Astrocyte of the spinal cord (primary cell): ENCODE data around the gene RING1.
A peak's percentile ranks its signal among the peaks of the same experiment; 100 is the strongest.

Experiments used
- DNase-seq: peaks from one replicate; pipeline ENCODE4 v3.0.0; 2011; ENCODE audit warnings: low read depth, low spot score
- H3K4me3 ChIP-seq: 2 replicates; pipeline ENCODE4 v1.5.1; 2011; ENCODE audit warnings: low read depth, mild to moderate bottlenecking, low read length, moderate library complexity
- CTCF ChIP-seq: IDR thresholded peaks from 2 replicates; pipeline ENCODE4 v1.5.1; 2012; ENCODE audit warnings: low read depth, mild to moderate bottlenecking, low read length, inconsistent platforms
- in situ Hi-C: cut with HindIII; loops from 2 replicates; pipeline ENCODE4 v1.10.0; 2017; ENCODE audit warnings: low sequenced_read_pairs

The RING1 gene

GRCh38 chr6:33172688-33173534 lies 35.4 kb upstream of the RING1 start:
- peak; percentile 69 for TF ChIP-seq CTCF
- H3K4me3 ChIP-seq: no peak overlapping the region
- peak; percentile 12 for DNase-seq
- in situ Hi-C loops: no loop called here

DNA sequence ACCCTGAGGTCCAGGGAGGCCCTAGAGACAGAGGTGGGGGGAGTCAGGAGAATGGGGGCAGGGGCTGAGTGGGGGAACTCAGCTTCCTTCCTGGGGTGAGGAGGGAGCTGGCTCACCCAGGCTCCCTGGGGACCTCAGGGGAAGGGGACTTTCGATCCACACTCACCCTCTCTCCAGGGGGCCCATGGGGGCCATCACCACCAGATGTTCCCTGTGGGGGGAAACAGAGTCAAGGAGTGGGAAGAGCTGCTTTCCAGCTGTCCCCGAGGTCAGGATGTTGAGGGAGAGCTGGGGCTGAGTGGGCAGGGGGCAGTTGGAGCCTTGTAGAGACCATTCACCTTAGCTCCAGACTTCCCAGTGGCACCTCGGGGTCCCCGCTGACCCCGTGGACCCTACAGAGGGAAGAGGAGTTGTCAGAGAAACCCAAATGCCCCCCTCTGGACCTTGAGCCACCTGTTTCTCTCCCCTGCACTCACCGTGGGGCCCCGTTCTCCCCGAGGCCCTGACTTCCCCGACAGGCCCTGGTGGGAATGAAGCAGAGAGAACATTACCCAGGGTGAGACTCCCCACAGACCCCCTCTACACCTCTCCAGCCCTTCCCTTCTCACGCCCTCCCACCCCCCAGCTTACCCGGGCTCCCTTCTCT lies 34.6 kb upstream of the RING1 start:
- no peak for DNase-seq
- H3K4me3 ChIP-seq: no peak overlapping the region
- no peak for TF ChIP-seq CTCF
- in situ Hi-C loops: no loop called here

DNA sequence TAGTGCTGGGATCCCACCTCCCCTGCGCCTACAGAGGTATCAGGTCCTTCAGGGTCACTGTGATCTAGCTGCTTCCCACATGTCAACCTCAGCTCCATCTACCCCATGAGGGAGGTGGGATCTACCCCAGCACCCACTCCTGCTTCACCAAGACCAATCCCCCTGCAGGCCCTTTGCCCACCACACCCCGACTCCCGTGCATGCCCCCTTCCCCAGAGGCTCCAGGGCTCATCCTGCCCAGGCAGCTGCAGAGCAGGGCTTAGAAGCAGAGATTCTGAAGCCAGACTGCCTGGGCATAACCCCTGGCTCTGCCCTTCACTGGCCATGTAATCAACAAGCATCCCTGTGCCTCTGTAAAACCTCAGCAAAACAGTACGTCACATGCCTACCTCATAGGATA lies 33.5 kb upstream of the RING1 start:
- no peak overlapping the region for H3K4me3 ChIP-seq
- no peak for TF ChIP-seq CTCF
- DNase-seq: no peak
- in situ Hi-C loops: no loop called here

DNA sequence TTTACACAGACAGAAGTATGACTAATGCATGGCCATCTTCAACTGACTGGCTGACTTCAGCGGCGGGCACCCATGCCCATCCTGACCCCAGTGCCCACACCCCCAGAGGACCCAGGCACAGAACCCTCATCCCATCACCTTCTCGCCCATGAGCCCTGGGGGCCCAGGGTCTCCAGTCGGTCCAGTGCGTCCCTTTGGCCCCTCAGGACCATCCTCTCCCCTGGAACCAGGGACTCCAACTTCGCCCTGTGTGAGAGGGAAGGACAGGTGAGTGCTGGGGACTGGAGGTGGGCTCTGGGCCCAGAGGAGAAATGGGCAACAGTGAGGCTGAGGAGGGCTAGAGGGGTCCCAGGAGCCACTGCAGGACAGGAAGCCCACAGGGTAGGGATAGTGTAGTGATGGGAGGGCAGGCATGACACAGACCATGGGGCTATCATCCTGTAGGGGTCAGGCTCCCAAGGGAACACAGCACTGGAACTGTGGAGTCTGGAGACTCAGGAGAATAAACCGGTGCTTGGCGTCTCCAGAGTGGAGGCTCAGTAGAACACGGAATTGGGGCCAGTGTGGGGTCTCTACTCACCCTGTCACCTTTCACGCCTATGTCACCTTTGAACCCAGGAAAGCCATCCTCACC lies 32.7 kb upstream of the RING1 start:
- in situ Hi-C loops: no loop called here
- peak; percentile 9 for TF ChIP-seq CTCF
- no peak for DNase-seq
- H3K4me3 ChIP-seq: no peak overlapping the region

GRCh38 chr6:33176906-33177305 lies 31.4 kb upstream of the RING1 start:
- TF ChIP-seq CTCF: no peak
- in situ Hi-C loops: no loop called here
- no peak for DNase-seq
- no peak overlapping the region for H3K4me3 ChIP-seq

- in situ Hi-C loops: no loop called here
- no peak for TF ChIP-seq CTCF
- no peak overlapping the region for H3K4me3 ChIP-seq
- no peak for DNase-seq
Measured at GRCh38 chr6:33177552-33178446, 30.5 kb upstream of the RING1 start.
